Mucosa of descending colon (tissue), 3 donors: ENCODE results near the gene EI24. TPM values are rescaled to one million over a fixed set of nuclear protein-coding genes. Genes with fewer than 3 reads are reported as not detected.
A peak's percentile ranks its signal among the peaks of the same experiment; 100 is the strongest.

Source experiments
- ATAC-seq: fragments of 200-7000 bp; cut with Tn5 transposase; one replicate; pipeline ENCODE4 v1.9.1; 2020; ENCODE audit warnings: mild to moderate bottlenecking, moderate library complexity
- DNase-seq, 3 donors: peaks; one replicate each; pipeline ENCODE4 v3.0.0-alpha.2; 2020
- H3K36me3 ChIP-seq: fragments of 200-600 bp; one replicate; pipeline ENCODE4 v1.8.0; 2021; ENCODE audit warnings: low read depth, mild to moderate bottlenecking
- H3K4me1 ChIP-seq: fragments of 200-600 bp; one replicate; pipeline ENCODE4 v1.8.0; 2021; ENCODE audit warnings: low read depth, mild to moderate bottlenecking
- H3K4me3 ChIP-seq: fragments of 200-600 bp; one replicate; pipeline ENCODE4 v1.8.0; 2021; ENCODE audit warnings: mild to moderate bottlenecking
- H3K9me3 ChIP-seq: fragments of 200-600 bp; one replicate; pipeline ENCODE4 v1.8.0; 2021; ENCODE audit warnings: mild to moderate bottlenecking
- intact Hi-C, 2 donors: fragments of 100-400 bp; cut with DNase I in 1 of 2; cut with micrococcal nuclease in 1 of 2; formaldehyde crosslinking; loops; one replicate each; pipeline versions ENCODE4 v1.11.0 to v1.11.1; 2022; cut with DNase I, micrococcal nuclease
- total RNA-seq, 3 donors: library from RNA; stranded (reverse); fragmentation: NEBNext Ultra II Directional in 2 of 3; extraction: Animal tissue kit (Norgen Biotek cat#: 25700) in 2 of 3; gene quantifications; one replicate each; pipeline versions ENCODE4 v1.2.1 to v1.2.4, GENCODE V29; 2021 to 2023
- TF ChIP-seq, protein P1 (sequence below): fragments of 200-600 bp; IDR thresholded peaks from one replicate; pipeline ENCODE4 v1.8.0; 2022; ENCODE audit warnings: antibody characterized with exemption, mild to moderate bottlenecking
- donor health status: DM: no; HTN: no; CAD: no; lungs with moderate emphysema.
- donor health status: DM: no; HTN: no; CAD: no.
- donor health status: DM: no; HTN: yes; CAD: no.

EI24 gene
- total RNA-seq, 3 donors from 2014 or later, result 70.6 to 83.1 (median 77.0) TPM

DNA sequence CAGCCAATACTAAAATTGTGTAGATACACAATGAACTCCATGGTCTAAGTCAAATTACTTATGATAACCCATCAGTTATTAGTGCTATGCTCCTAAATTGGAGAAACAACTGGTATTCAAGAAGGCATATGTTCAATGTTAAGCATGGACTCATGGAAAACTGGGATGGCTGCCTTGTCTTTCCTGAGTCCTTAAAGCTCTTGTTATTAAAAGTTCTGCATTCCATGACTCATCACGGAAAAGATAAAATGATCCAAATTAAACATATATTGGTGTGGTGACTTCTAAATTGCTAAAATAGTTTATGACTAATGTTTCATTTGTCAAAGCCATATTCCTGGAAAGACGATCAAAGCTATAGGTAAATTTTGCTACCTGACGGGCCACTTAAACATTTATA lies 9.4 kb upstream of the EI24 start:
- no peaks in the 10 kb centered on the region for H3K9me3 ChIP-seq
- DNase-seq, result no peak
- H3K4me1 ChIP-seq, result no peaks in the 10 kb centered on the region
- ATAC-seq, result no peak
- intact Hi-C loops, result no loop called here
- H3K36me3 ChIP-seq, result no peaks in the 10 kb centered on the region
- H3K4me3 ChIP-seq, result no peak overlapping the region
- TF ChIP-seq, protein P1, sequence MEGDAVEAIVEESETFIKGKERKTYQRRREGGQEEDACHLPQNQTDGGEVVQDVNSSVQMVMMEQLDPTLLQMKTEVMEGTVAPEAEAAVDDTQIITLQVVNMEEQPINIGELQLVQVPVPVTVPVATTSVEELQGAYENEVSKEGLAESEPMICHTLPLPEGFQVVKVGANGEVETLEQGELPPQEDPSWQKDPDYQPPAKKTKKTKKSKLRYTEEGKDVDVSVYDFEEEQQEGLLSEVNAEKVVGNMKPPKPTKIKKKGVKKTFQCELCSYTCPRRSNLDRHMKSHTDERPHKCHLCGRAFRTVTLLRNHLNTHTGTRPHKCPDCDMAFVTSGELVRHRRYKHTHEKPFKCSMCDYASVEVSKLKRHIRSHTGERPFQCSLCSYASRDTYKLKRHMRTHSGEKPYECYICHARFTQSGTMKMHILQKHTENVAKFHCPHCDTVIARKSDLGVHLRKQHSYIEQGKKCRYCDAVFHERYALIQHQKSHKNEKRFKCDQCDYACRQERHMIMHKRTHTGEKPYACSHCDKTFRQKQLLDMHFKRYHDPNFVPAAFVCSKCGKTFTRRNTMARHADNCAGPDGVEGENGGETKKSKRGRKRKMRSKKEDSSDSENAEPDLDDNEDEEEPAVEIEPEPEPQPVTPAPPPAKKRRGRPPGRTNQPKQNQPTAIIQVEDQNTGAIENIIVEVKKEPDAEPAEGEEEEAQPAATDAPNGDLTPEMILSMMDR, result no peak

DNA sequence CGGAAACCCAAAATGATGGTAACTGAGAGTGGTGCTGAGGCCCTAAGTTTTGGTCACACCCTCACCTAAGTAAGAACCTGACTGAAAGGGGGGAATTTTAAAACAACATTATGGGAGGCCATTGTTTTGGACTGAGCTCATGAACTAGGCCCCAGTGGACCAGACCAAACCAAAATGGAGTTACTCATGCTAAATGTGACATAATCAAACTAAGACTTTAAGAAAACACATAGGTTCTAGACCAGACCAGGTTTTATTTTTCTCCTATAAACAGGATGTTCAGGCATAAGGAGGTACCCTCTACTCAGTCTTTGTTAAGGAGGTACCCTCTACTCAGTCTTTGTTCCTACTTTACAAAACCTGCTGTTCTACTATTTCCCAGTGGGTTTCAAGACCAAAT lies 7.4 kb upstream of the EI24 start:
- no peak for DNase-seq
- Histone ChIP-seq H3K4me1 (no peaks in the 10 kb centered on the region), H3K36me3 (no peaks in the 10 kb centered on the region), H3K4me3 (no peak overlapping the region), H3K9me3 (no peaks in the 10 kb centered on the region)
- TF ChIP-seq, protein P1, result no peak
- ATAC-seq, result no peak
- intact Hi-C loops, result no loop called here

DNA sequence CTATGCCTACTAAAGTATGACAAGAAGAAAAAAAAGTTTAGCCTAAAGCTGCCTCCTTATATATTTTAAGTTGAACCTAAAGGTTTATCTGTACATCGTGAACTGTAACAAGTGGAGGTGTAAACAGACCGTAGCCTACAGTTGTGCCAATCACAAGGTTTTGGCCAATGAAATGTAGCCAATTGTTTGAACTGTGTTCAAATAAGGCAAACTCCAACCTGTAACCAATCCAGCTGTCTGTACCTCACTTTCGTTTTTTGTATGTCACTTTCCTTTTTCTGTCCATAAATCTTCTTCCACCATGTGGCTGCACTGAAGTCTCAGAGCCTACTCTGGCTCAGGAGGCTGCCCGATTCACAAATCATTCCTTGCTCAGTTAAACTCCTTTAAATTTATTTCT lies 6.8 kb upstream of the EI24 start:
- no peak for DNase-seq
- TF ChIP-seq, protein P1, result no peak
- intact Hi-C loops, result no loop called here
- Histone ChIP-seq H3K9me3 (no peaks in the 10 kb centered on the region), H3K36me3 (no peaks in the 10 kb centered on the region), H3K4me3 (no peak overlapping the region), H3K4me1 (no peaks in the 10 kb centered on the region)
- no peak for ATAC-seq

DNA sequence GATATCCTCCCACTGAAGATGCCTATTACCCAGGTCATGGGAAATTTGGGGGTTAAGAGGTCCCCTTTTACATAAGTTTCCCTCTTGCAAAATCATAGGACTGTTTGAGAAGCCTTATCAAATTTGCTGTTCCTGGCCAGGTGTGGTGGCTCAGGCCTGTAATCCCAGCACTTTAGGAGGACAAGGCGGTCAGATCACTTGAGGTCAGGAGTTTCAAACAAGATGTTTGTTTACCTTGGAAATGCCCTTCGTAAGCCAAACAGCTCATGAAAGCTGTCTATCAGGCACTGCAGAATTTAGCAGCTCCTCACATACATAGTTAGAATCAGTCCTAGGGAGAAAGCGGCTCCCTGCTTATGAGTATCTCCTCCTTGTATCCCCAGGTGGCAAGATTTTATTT lies 4.9 kb upstream of the EI24 start:
- no peak for ATAC-seq
- Histone ChIP-seq H3K9me3 (no peaks in the 10 kb centered on the region), H3K36me3 (no peaks in the 10 kb centered on the region), H3K4me3 (no peak overlapping the region), H3K4me1 (no peaks in the 10 kb centered on the region)
- no peak for DNase-seq
- TF ChIP-seq, protein P1, result no peak
- intact Hi-C loops, result no loop called here

DNA sequence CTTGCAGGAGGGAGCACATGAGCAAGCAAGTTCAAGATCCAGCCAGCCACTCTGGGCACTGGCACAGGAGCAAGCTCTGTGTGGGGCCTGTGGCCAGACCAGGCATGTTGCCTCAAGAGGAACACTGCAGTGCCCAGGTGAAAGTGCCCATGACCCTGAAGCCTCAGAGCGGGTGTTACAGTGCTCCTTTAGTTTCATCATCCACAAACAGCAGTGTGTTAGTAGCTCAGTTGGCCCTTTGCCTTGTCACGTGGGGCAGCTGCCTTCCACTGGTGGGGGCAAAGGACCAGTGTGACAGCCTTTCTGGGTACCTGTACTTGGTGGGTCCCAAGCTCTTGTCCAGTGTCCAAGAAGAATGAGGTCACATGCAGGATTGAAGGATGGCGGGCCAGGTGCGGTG lies 3.0 kb upstream of the EI24 start:
- H3K36me3 ChIP-seq, result no peaks in the 10 kb centered on the region
- no peak for DNase-seq
- peaks cover 10% of the 10 kb centered on the region for H3K4me1 ChIP-seq
- H3K9me3 ChIP-seq, result no peaks in the 10 kb centered on the region
- TF ChIP-seq, protein P1, result no peak
- no peak overlapping the region for H3K4me3 ChIP-seq
- intact Hi-C loops, result no loop called here
- ATAC-seq, result no peak

GRCh38 chr11:125569915-125570621 lies 791 bp downstream of the EI24 start:
- intact Hi-C loops, result no loop called here
- DNase-seq (no peak), ATAC-seq (no peak)
- H3K9me3 ChIP-seq, result no peaks in the 10 kb centered on the region
- TF ChIP-seq, protein P1, result no peak
- H3K36me3 ChIP-seq, result no peaks in the 10 kb centered on the region
- peak overlapping the region; percentile 94 for H3K4me3 ChIP-seq
- peaks cover 10% of the 10 kb centered on the region for H3K4me1 ChIP-seq
